Measurements from ENCODE around the gene CX3CR1. TPM values are rescaled to one million over a fixed set of nuclear protein-coding genes. Genes with fewer than 3 reads are reported as not detected.

The CX3CR1 gene
- total RNA-seq, 4 donors from 2014 or later = 0.32 TPM; not detected in 3

GRCh38 chr3:39319249-39319648 is 39.4 kb upstream of the CX3CR1 start:
- Histone ChIP-seq H3K36me3 (no peaks in the 10 kb centered on the region), H3K27me3 (no peaks in the 10 kb centered on the region), H3K27ac (no peak overlapping the region), H3K9me3 (no peaks in the 10 kb centered on the region), H3K4me3 (no peak overlapping the region), H3K4me1 (peaks cover 0 to 10% (median 3%) of the 10 kb centered on the region in 4 donors)
- DNase-seq = no peak
- TF ChIP-seq EP300 (IDR thresholded peaks at IDR 0.05; ENCODE audit: low read depth) (no peak), POLR2A (IDR thresholded peaks at IDR 0.05) (no peak), POLR2AphosphoS5 (IDR thresholded peaks at IDR 0.05) (no peak), CTCF (IDR thresholded peaks at IDR 0.05) (no peak)
- in situ Hi-C loops (cut with MboI; ENCODE audit: low pct_ligation_motif_present in 1 of 4, low pct_unique_long_range_greater_than_20kb in 1 of 4, low sequenced_read_pairs in 3 of 4) (no loop called here), intact Hi-C loops (cut with DNase I; ENCODE audit: low total_unique reads) (no loop called here)

- H3K9me3 ChIP-seq = no peaks in the 10 kb centered on the region
- DNase-seq = peak; percentile 22
- in situ Hi-C loops (cut with MboI; ENCODE audit: low pct_ligation_motif_present in 1 of 4, low pct_unique_long_range_greater_than_20kb in 1 of 4, low sequenced_read_pairs in 3 of 4) = no loop called here
Measured at GRCh38 chr3:39318301-39318700, 38.5 kb upstream of the CX3CR1 start.

GRCh38 chr3:39317571-39318169 is 37.8 kb upstream of the CX3CR1 start:
- WGBS, 2 donors (ENCODE audit: low coverage in 1 of 2) = 47 to 60% methylated on average over 2 of the region's 2 CpGs
- DNase-seq = no peak
- intact Hi-C loops (cut with DNase I; ENCODE audit: low total_unique reads) (no loop called here), in situ Hi-C loops (cut with MboI; ENCODE audit: low pct_ligation_motif_present in 1 of 4, low pct_unique_long_range_greater_than_20kb in 1 of 4, low sequenced_read_pairs in 3 of 4) (no loop called here)
- Histone ChIP-seq H3K27me3 (no peaks in the 10 kb centered on the region), H3K4me3 (no peak overlapping the region), H3K4me1 (peaks cover 0 to 10% (median 3%) of the 10 kb centered on the region in 4 donors), H3K27ac (peak overlapping the region; percentile 65 to 75 (median 68)), H3K9me3 (no peaks in the 10 kb centered on the region), H3K36me3 (no peaks in the 10 kb centered on the region)
- TF ChIP-seq POLR2AphosphoS5 (IDR thresholded peaks at IDR 0.05) (peak in 2 of 3 donors; percentile 28 to 57), CTCF (IDR thresholded peaks at IDR 0.05) (peak in 3 of 5 experiments; percentile 11 to 46 (median 24)), POLR2A (IDR thresholded peaks at IDR 0.05) (no peak)

More at GRCh38 chr3:39318301-39318700, 38.5 kb upstream of the CX3CR1 start:
- Histone ChIP-seq H3K4me3 (no peak overlapping the region), H3K36me3 (no peaks in the 10 kb centered on the region), H3K27ac (peak overlapping the region; percentile 65 to 75 (median 68)), H3K4me1 (peaks cover 0 to 10% (median 3%) of the 10 kb centered on the region in 4 donors), H3K27me3 (no peaks in the 10 kb centered on the region)
- 33 to 50% methylated on average over 1 of the region's 1 CpG for WGBS, 2 donors (ENCODE audit: low coverage in 1 of 2)
- intact Hi-C loops (cut with DNase I; ENCODE audit: low total_unique reads) = no loop called here
- TF ChIP-seq CTCF (IDR thresholded peaks at IDR 0.05) (no peak), POLR2AphosphoS5 (IDR thresholded peaks at IDR 0.05) (peak in 1 of 3 donors; percentile 24)

- H3K36me3 ChIP-seq = no peaks in the 10 kb centered on the region
- no peak overlapping the region for H3K27ac ChIP-seq
- H3K9me3 ChIP-seq = no peaks in the 10 kb centered on the region
- no peaks in the 10 kb centered on the region for H3K27me3 ChIP-seq
- 100% methylated on average over 1 of the region's 1 CpG for WGBS, 2 donors (ENCODE audit: low coverage in 1 of 2)
- H3K4me3 ChIP-seq = no peak overlapping the region
- H3K4me1 ChIP-seq = peaks cover 0 to 10% (median 3%) of the 10 kb centered on the region in 4 donors
- DNase-seq = no peak
- intact Hi-C loops (cut with DNase I; ENCODE audit: low total_unique reads) = no loop called here
- TF ChIP-seq EP300 (IDR thresholded peaks at IDR 0.05; ENCODE audit: low read depth) (no peak), POLR2A (IDR thresholded peaks at IDR 0.05) (no peak), POLR2AphosphoS5 (IDR thresholded peaks at IDR 0.05) (no peak), CTCF (IDR thresholded peaks at IDR 0.05) (no peak)
- in situ Hi-C loops (cut with MboI; ENCODE audit: low pct_ligation_motif_present in 1 of 4, low pct_unique_long_range_greater_than_20kb in 1 of 4, low sequenced_read_pairs in 3 of 4) = no loop called here
Measured at GRCh38 chr3:39315420-39315819, 35.6 kb upstream of the CX3CR1 start.
